ENCODE results near the gene PPP3R2.
A peak's percentile ranks its signal among the peaks of the same experiment; 100 is the strongest.
"Not testable (repeated sequence)": the region's sequence is repeated elsewhere in the genome, so short reads cannot be mapped to it uniquely, and the experiment has no call there.

Gene PPP3R2, protein sequence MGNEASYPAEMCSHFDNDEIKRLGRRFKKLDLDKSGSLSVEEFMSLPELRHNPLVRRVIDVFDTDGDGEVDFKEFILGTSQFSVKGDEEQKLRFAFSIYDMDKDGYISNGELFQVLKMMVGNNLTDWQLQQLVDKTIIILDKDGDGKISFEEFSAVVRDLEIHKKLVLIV

DNA sequence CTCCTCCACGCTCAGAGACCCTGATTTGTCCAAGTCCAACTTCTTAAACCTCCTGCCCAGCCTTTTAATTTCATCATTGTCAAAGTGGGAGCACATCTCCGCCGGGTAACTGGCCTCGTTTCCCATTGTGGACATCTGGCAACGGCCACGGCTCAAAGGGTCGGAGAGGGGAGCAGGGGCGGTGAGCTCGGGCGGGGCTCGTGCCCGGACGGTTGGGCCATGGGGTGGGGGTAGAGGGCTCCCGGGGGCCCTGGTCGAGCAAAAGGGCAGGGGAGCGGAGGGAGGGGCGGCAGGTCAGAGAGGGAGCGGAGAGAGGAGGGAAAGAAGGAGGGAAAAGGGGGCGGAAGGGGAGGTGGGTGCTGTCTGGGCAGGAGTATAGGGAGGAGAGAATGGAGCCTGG lies at the start of gene PPP3R2:
TSS of gene PPP3R2 (minus strand) at position 174 of the 400 bp plus-strand sequence. CDS start at position 126, 48 bp downstream.
- DNase-seq: no peak

- peak; percentile 69 for DNase-seq
These were observed 45.3 kb upstream of the PPP3R2 start for GRCh38 chr9:101639785-101640665.

DNA sequence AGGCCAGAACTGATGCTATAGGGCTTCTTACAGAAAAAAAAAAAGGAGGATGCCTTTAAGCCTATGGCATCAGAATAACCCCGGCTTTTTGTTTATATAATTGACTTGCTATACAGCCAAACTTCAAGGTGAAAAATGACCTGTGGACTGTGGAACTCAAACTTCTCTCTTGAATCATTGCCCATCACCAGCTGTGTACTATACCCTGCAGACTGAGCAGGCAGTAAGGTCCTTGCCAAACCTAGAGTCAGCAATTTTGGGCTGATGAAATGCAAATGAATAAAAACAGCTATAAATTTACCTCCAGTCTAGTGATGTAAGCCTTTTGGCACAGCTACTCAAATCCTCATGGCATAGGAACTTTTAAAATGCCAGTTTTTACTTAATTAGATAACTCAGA lies 44.5 kb upstream of the PPP3R2 start:
- no peak for DNase-seq

GRCh38 chr9:101636247-101636646 lies 41.5 kb upstream of the PPP3R2 start:
- no peak for DNase-seq

- no peak for DNase-seq
These were observed 40.7 kb upstream of the PPP3R2 start for GRCh38 chr9:101635473-101635872.

GRCh38 chr9:101634741-101635409 lies 40.1 kb upstream of the PPP3R2 start:
- DNase-seq: no peak

- no peak for DNase-seq
These were observed 37.8 kb upstream of the PPP3R2 start for GRCh38 chr9:101632611-101633010.

GRCh38 chr9:101631892-101632291 lies 37.1 kb upstream of the PPP3R2 start:
- no peak for DNase-seq

DNA sequence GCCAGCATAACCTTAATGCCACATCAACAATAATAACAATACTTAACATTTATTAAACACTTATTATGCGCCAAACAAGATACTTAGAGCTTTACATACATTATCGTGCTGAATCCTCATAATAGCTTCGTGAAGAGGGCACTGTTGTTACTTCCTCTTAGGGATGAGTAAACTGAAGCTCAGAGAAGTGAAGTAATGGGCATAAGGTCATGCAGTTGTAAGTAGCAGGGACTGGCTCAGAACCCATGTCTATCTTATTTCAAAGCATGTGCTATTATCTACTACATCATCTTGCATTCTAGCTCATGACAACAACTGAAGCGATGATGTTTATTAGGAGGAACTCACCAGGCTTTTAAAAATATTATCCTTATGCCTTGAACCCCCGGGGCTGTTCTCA lies 34.9 kb upstream of the PPP3R2 start:
- DNase-seq: no peak

GRCh38 chr9:101628173-101628572 lies 33.4 kb upstream of the PPP3R2 start:
- DNase-seq: peak; percentile 28

GRCh38 chr9:101626295-101626694 lies 31.5 kb upstream of the PPP3R2 start:
- peak; percentile 72 for DNase-seq

GRCh38 chr9:101625876-101626275 lies 31.1 kb upstream of the PPP3R2 start:
- no peak for DNase-seq

- no peak for DNase-seq
These were observed 25.7 kb upstream of the PPP3R2 start for GRCh38 chr9:101620452-101620851.

DNA sequence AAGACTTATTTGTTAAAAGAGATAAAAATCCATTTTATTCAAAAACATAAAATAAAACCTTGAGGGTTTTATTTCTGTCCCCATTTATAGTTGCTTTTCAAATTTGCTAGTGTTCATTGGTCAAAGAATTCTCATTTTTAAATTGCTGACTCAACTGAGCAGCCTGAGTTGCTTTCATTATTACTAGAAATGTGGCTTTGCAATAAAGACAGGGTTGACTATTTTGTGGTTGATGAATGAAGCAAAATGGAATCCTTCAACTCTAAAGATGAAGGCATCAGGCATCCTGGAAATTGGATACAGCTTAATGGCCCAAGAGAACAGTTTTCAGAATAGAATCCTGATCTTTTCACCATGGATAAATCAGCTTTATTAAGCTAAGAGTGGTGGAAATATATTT lies 23.9 kb upstream of the PPP3R2 start:
- DNase-seq: no peak

- DNase-seq: no peak
These were observed 10.8 kb upstream of the PPP3R2 start for GRCh38 chr9:101605547-101605946.

DNA sequence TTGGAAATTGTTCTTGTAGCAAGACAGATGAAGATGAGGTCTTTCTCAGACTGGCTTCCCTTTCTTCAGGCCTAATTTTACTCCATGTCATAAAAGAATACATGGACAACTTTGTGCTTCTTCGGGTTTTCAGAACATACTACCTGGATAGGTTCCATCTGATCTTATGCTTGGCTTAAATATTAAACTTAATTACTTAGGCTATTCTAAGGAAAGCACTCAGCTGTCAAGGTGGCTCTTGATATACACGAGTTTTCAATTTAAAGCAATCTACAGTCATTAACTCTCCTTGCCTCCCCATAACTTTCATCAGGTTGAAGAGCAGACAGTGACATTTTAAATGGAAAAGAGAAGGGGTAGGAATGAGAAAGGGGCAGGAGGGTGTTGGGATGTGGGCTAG lies 9.5 kb upstream of the PPP3R2 start:
- DNase-seq: no peak

DNA sequence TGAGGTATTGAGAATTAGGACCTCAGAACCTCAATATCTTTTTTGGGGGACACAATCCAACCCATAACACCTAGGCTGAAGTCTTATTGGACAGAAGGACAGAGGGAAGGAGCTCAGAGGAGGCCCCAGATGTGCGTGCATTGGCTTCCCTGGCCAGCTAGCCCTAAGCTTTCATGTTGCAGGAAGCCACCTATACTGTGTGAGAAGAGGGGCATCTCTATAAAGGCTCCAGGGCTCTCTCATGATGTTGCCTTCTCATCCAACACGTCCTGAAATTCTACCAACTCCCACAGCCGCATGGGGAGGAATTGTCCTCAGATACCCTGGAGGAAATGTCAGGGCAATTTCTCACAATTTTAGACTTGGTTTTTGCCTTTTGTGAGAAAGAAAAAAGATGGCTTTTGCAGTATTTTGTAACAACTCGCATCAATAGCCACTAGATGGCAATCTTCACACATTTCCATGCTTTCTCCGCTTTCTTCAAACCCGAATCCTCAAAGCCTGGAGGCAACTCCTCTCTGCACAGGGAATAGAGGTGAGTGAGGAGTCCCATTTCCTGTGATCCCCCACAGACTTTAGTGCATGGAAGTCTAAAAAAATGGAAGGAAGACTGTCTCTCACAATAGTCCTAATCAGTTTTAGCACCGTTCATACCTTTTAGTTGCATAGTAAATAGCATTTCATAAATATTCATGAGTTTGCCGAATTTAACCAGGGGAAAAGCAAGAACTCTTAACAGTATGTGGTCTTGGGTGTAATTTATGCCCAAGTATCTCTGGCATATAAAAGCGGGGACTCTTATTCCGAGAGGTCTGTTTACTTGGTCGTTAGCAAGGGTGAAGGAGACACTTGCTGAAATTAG lies 7.4 kb upstream of the PPP3R2 start:
- DNase-seq: peak; percentile 84

GRCh38 chr9:101593345-101593744 lies 1.4 kb downstream of the PPP3R2 start:
- no peak for DNase-seq

GRCh38 chr9:101592788-101593187 lies 2.0 kb downstream of the PPP3R2 start:
- no peak for DNase-seq

- DNase-seq: no peak
These were observed 2.9 kb downstream of the PPP3R2 start for GRCh38 chr9:101591787-101592446.

GRCh38 chr9:101590901-101591300 lies 3.9 kb downstream of the PPP3R2 start:
- no peak for DNase-seq

GRCh38 chr9:101590074-101590473 lies 4.7 kb downstream of the PPP3R2 start:
- not testable (repeated sequence) for DNase-seq
